ENCODE data around the gene DHCR7. TPM values are rescaled to one million over a fixed set of nuclear protein-coding genes. Genes with fewer than 3 reads are reported as not detected.

DHCR7 gene
- total RNA-seq, 1 experiment from 2014 or later: 286 TPM

DNA sequence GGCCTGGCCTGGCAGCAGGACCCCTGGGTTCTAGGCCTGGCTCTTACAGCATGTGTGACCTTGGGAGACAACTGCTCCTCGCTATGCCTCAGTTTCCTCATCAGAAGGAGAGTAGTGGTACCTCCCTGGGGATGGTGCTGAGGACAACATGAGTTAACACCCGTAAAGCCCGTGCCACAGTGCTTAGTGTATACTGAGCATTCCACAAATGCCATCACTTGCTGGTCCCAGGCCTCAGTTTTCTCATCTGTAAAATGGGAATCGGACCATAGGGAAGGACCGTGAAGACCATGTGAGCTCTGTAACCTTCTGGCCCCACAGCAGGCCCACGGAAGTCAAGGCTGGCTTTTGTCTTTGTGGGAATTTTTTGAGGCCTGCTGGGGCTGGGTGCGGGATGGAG, 52.4 kb downstream of the DHCR7 start:
- peaks cover 25% of the 10 kb centered on the region for H3K4me1 ChIP-seq (ENCODE audit: insufficient read depth, low read length, poor library complexity, severe bottlenecking)
- POLR2A ChIA-PET (ENCODE audit: low non-redundant PET): no interaction called here
- DNase-seq (ENCODE audit: low spot score): no peak
- BruUV-seq (replicated peaks): no TSS peak
- H3K27me3 ChIP-seq (replicated peaks; ENCODE audit: insufficient read depth, low read depth, low read length, poor library complexity): no peaks in the 10 kb centered on the region
- H3K9me3 ChIP-seq (ENCODE audit: low read depth, low read length, poor library complexity, severe bottlenecking): no peaks in the 10 kb centered on the region
- no peaks in the 10 kb centered on the region for H3K36me3 ChIP-seq (ENCODE audit: insufficient read depth, low read length, poor library complexity, severe bottlenecking)
- CTCF ChIA-PET: no interaction called here
- intact Hi-C loops (cut with micrococcal nuclease; ENCODE audit: unreplicated experiment): no loop called here
- H3K4me3 ChIP-seq (ENCODE audit: low read depth, low read length, poor library complexity, severe bottlenecking): no peak overlapping the region
- H3K27ac ChIP-seq (ENCODE audit: low read depth, low read length, poor library complexity, severe bottlenecking): no peak overlapping the region
- TF ChIP-seq EZH2 (IDR thresholded peaks at IDR 0.05; ENCODE audit: borderline replicate concordance, low read depth, low read length, poor library complexity, severe bottlenecking): no peak
- TF ChIP-seq, protein P1, sequence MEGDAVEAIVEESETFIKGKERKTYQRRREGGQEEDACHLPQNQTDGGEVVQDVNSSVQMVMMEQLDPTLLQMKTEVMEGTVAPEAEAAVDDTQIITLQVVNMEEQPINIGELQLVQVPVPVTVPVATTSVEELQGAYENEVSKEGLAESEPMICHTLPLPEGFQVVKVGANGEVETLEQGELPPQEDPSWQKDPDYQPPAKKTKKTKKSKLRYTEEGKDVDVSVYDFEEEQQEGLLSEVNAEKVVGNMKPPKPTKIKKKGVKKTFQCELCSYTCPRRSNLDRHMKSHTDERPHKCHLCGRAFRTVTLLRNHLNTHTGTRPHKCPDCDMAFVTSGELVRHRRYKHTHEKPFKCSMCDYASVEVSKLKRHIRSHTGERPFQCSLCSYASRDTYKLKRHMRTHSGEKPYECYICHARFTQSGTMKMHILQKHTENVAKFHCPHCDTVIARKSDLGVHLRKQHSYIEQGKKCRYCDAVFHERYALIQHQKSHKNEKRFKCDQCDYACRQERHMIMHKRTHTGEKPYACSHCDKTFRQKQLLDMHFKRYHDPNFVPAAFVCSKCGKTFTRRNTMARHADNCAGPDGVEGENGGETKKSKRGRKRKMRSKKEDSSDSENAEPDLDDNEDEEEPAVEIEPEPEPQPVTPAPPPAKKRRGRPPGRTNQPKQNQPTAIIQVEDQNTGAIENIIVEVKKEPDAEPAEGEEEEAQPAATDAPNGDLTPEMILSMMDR (conservative IDR thresholded peaks at IDR 0.05; ENCODE audit: low read depth, low read length): no peak

DNA sequence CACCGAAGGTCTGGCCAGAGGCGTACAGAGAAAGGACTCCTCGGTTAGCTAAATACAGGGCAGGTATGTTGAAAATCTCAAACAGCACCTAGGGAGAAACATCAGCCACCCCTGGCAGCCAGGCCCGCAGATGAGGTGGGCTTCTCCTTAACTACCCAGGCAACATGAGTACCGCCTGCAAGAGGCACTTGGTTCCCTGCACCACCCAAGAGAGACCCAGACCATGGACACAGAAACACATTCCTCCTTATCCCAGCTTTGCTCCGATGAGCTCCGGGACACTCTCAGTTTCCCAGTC, 53.0 kb downstream of the DHCR7 start:
- BruUV-seq (replicated peaks): no TSS peak
- intact Hi-C loops (cut with micrococcal nuclease; ENCODE audit: unreplicated experiment): no loop called here
- no peaks in the 10 kb centered on the region for H3K27me3 ChIP-seq (replicated peaks; ENCODE audit: insufficient read depth, low read depth, low read length, poor library complexity)
- no peaks in the 10 kb centered on the region for H3K9me3 ChIP-seq (ENCODE audit: low read depth, low read length, poor library complexity, severe bottlenecking)
- no peak overlapping the region for H3K27ac ChIP-seq (ENCODE audit: low read depth, low read length, poor library complexity, severe bottlenecking)
- H3K4me3 ChIP-seq (ENCODE audit: low read depth, low read length, poor library complexity, severe bottlenecking): no peak overlapping the region
- H3K36me3 ChIP-seq (ENCODE audit: insufficient read depth, low read length, poor library complexity, severe bottlenecking): no peaks in the 10 kb centered on the region
- no peak for DNase-seq (ENCODE audit: low spot score)
- peaks cover 29% of the 10 kb centered on the region for H3K4me1 ChIP-seq (ENCODE audit: insufficient read depth, low read length, poor library complexity, severe bottlenecking)
- POLR2A ChIA-PET (ENCODE audit: low non-redundant PET): no interaction called here
- CTCF ChIA-PET: interaction anchor here (0.6 kb wide), 1 partner anchor 52 kb away, joined by 3 read pairs; no protein-coding TSS in a partner anchor
- TF ChIP-seq EZH2 (IDR thresholded peaks at IDR 0.05; ENCODE audit: borderline replicate concordance, low read depth, low read length, poor library complexity, severe bottlenecking): no peak
- TF ChIP-seq, protein P1 (conservative IDR thresholded peaks at IDR 0.05; ENCODE audit: low read depth, low read length): no peak

DNA sequence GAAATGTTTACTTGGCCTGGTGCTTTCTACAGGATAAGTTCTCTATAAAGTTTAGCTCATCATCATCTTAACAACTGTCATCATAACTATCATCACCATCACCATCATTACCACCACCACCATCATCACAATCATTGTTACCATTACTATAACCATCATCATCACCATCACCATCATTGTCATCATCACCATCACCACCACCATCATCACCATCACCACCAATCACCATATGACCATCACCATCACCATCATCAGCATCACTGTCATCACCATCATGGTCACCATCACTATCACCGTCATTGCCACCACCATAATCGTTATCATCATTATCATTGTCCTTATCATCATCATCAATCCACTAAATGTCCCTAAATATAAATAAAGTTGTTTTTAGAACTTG, 54.9 kb downstream of the DHCR7 start:
- Histone ChIP-seq H3K27ac (ENCODE audit: low read depth, low read length, poor library complexity, severe bottlenecking) (no peak overlapping the region), H3K4me1 (ENCODE audit: insufficient read depth, low read length, poor library complexity, severe bottlenecking) (peaks cover 39% of the 10 kb centered on the region), H3K4me3 (ENCODE audit: low read depth, low read length, poor library complexity, severe bottlenecking) (no peak overlapping the region), H3K27me3 (replicated peaks; ENCODE audit: insufficient read depth, low read depth, low read length, poor library complexity) (no peaks in the 10 kb centered on the region), H3K36me3 (ENCODE audit: insufficient read depth, low read length, poor library complexity, severe bottlenecking) (no peaks in the 10 kb centered on the region), H3K9me3 (ENCODE audit: low read depth, low read length, poor library complexity, severe bottlenecking) (no peaks in the 10 kb centered on the region)
- no TSS peak for BruUV-seq (replicated peaks)
- no peak for DNase-seq (ENCODE audit: low spot score)
- intact Hi-C loops (cut with micrococcal nuclease; ENCODE audit: unreplicated experiment): no loop called here
- TF ChIP-seq EZH2 (IDR thresholded peaks at IDR 0.05; ENCODE audit: borderline replicate concordance, low read depth, low read length, poor library complexity, severe bottlenecking): no peak
- TF ChIP-seq, protein P1 (conservative IDR thresholded peaks at IDR 0.05; ENCODE audit: low read depth, low read length): no peak
- CTCF ChIA-PET: no interaction called here
- POLR2A ChIA-PET (ENCODE audit: low non-redundant PET): no interaction called here
